Mucosa of stomach (tissue), 1 donor: ENCODE measurements around the gene MRPS26.

Experiments used
- H3K27me3 ChIP-seq: one replicate; pipeline ENCODE4 v1.7.0; 2013; ENCODE audit warnings: mild to moderate bottlenecking, low read length; ENCODE audit not compliant: control insufficient read depth, insufficient read depth
- H3K36me3 ChIP-seq: one replicate; pipeline ENCODE4 v1.7.0; 2013; ENCODE audit warnings: low read length; ENCODE audit not compliant: control insufficient read depth, insufficient read depth
- H3K4me1 ChIP-seq: one replicate; pipeline ENCODE4 v1.7.0; 2013; ENCODE audit warnings: mild to moderate bottlenecking, low read length; ENCODE audit not compliant: control insufficient read depth, insufficient read depth
- H3K4me3 ChIP-seq: one replicate; pipeline ENCODE4 v1.7.0; 2013; ENCODE audit warnings: low read length
- H3K9ac ChIP-seq: one replicate; pipeline ENCODE4 v1.7.0; 2013; ENCODE audit warnings: mild to moderate bottlenecking, low read length, moderate library complexity
- H3K9me3 ChIP-seq: one replicate; pipeline ENCODE4 v1.7.0; 2013; ENCODE audit warnings: mild to moderate bottlenecking, low read length, moderate library complexity; ENCODE audit not compliant: control insufficient read depth
- donor health status: Pancreatic carcinoma.

The MRPS26 gene

GRCh38 chr20:3084283-3084985, 38.6 kb downstream of the MRPS26 start, which contains the start of gene AVP:
Gene AVP, minus strand, starts transcription at chr20:3084724. Its CDS starts 50 bp downstream, at chr20:3084674.
- peaks cover 4% of the 10 kb centered on the region for H3K4me1 ChIP-seq
- no peaks in the 10 kb centered on the region for H3K9me3 ChIP-seq
- H3K36me3 ChIP-seq, result no peaks in the 10 kb centered on the region
- no peak within 1 kb of the TSS for H3K9ac ChIP-seq
- H3K27me3 ChIP-seq, result peaks cover 44% of the 10 kb centered on the region
- no peak within 1 kb of the TSS for H3K4me3 ChIP-seq

- Histone ChIP-seq H3K27me3 (peaks cover 45% of the 10 kb centered on the region), H3K4me3 (no peak overlapping the region), H3K9ac (no peak overlapping the region), H3K4me1 (peaks cover 4% of the 10 kb centered on the region), H3K9me3 (no peaks in the 10 kb centered on the region), H3K36me3 (no peaks in the 10 kb centered on the region)
These were observed 39.1 kb downstream of the MRPS26 start for GRCh38 chr20:3084986-3085360.

- Histone ChIP-seq H3K27me3 (peaks cover 51% of the 10 kb centered on the region), H3K4me3 (no peak overlapping the region), H3K9me3 (no peaks in the 10 kb centered on the region), H3K36me3 (no peaks in the 10 kb centered on the region), H3K9ac (no peak overlapping the region), H3K4me1 (peaks cover 4% of the 10 kb centered on the region)
These were observed 39.8 kb downstream of the MRPS26 start for GRCh38 chr20:3085571-3086072.

- Histone ChIP-seq H3K4me3 (no peak overlapping the region), H3K9ac (no peak overlapping the region), H3K9me3 (no peaks in the 10 kb centered on the region), H3K4me1 (no peaks in the 10 kb centered on the region), H3K36me3 (no peaks in the 10 kb centered on the region), H3K27me3 (peaks cover 48% of the 10 kb centered on the region)
These were observed 42.2 kb downstream of the MRPS26 start for GRCh38 chr20:3088031-3088430.

- H3K9me3 ChIP-seq, result no peaks in the 10 kb centered on the region
- H3K4me3 ChIP-seq, result no peak overlapping the region
- no peaks in the 10 kb centered on the region for H3K4me1 ChIP-seq
- no peaks in the 10 kb centered on the region for H3K36me3 ChIP-seq
- H3K27me3 ChIP-seq, result peaks cover 39% of the 10 kb centered on the region
- no peak overlapping the region for H3K9ac ChIP-seq
These were observed 44.7 kb downstream of the MRPS26 start for GRCh38 chr20:3090565-3090964.

- H3K9ac ChIP-seq, result no peak overlapping the region
- H3K36me3 ChIP-seq, result no peaks in the 10 kb centered on the region
- H3K27me3 ChIP-seq, result peaks cover 39% of the 10 kb centered on the region
- no peaks in the 10 kb centered on the region for H3K4me1 ChIP-seq
- no peak overlapping the region for H3K4me3 ChIP-seq
- no peaks in the 10 kb centered on the region for H3K9me3 ChIP-seq
These were observed 46.9 kb downstream of the MRPS26 start for GRCh38 chr20:3092611-3093379.

GRCh38 chr20:3093861-3094361, 48.1 kb downstream of the MRPS26 start:
- Histone ChIP-seq H3K27me3 (peaks cover 39% of the 10 kb centered on the region), H3K4me1 (no peaks in the 10 kb centered on the region), H3K36me3 (no peaks in the 10 kb centered on the region), H3K9me3 (no peaks in the 10 kb centered on the region), H3K9ac (no peak overlapping the region), H3K4me3 (no peak overlapping the region)

- peaks cover 37% of the 10 kb centered on the region for H3K27me3 ChIP-seq
- no peak overlapping the region for H3K4me3 ChIP-seq
- no peaks in the 10 kb centered on the region for H3K36me3 ChIP-seq
These were observed 49.2 kb downstream of the MRPS26 start for GRCh38 chr20:3094848-3095629.

More at GRCh38 chr20:3094848-3095629, 49.2 kb downstream of the MRPS26 start:
- H3K9ac ChIP-seq, result no peak overlapping the region
- no peaks in the 10 kb centered on the region for H3K4me1 ChIP-seq
- no peaks in the 10 kb centered on the region for H3K9me3 ChIP-seq
